ENCODE data around the gene L2HGDH. TPM values are rescaled to one million over a fixed set of nuclear protein-coding genes. Genes with fewer than 3 reads are reported as not detected.

Gene L2HGDH
- total RNA-seq, 2 donors from 2014 or later = 15.9 to 23.2 TPM

- TF ChIP-seq CTCF (conservative IDR thresholded peaks at IDR 0.05) = peak; percentile 67
- H3K4me3 Mint-ChIP-seq = no peak overlapping the region
- no peaks in the 10 kb centered on the region for H3K4me1 ChIP-seq (ENCODE audit: control insufficient read depth, insufficient read depth, low read length)
- no peak overlapping the region for H3K4me3 ChIP-seq (ENCODE audit: low read length)
- peaks cover 20% of the 10 kb centered on the region for H3K4me1 Mint-ChIP-seq
- H3K36me3 ChIP-seq (ENCODE audit: control insufficient read depth, insufficient read depth, low read length) = no peaks in the 10 kb centered on the region
- no peak overlapping the region for H3K27ac Mint-ChIP-seq
- WGBS, 2 experiments (ENCODE audit: insufficient coverage in 1 of 2, insufficient read length in 1 of 2) = 86 to 89% methylated on average over 4 to 9 of the region's 9 CpGs
- H3K9me3 ChIP-seq (ENCODE audit: control insufficient read depth, low read length) = no peaks in the 10 kb centered on the region
- H3K36me3 Mint-ChIP-seq (ENCODE audit: low read depth) = no peaks in the 10 kb centered on the region
- no peaks in the 10 kb centered on the region for H3K9me3 Mint-ChIP-seq
- H3K9ac ChIP-seq (ENCODE audit: extremely low read depth, low read length, poor library complexity, severe bottlenecking) = no peak overlapping the region
- H3K27ac ChIP-seq (ENCODE audit: low read depth, low read length) = no peak overlapping the region
- peak; percentile 77 for DNase-seq
- H3K27me3 Mint-ChIP-seq (ENCODE audit: insufficient read depth) = no peaks in the 10 kb centered on the region
- no peaks in the 10 kb centered on the region for H3K27me3 ChIP-seq (ENCODE audit: control insufficient read depth, insufficient read depth, low read length, poor library complexity, severe bottlenecking)
Observed at GRCh38 chr14:50340963-50341362, 28.9 kb upstream of the L2HGDH start.

- Histone ChIP-seq H3K27me3 (ENCODE audit: control insufficient read depth, insufficient read depth, low read length, poor library complexity, severe bottlenecking) (no peaks in the 10 kb centered on the region), H3K36me3 (ENCODE audit: control insufficient read depth, insufficient read depth, low read length) (no peaks in the 10 kb centered on the region), H3K27ac (ENCODE audit: low read depth, low read length) (no peak overlapping the region), H3K4me3 (ENCODE audit: low read length) (no peak overlapping the region), H3K9ac (ENCODE audit: extremely low read depth, low read length, poor library complexity, severe bottlenecking) (no peak overlapping the region), H3K4me1 (ENCODE audit: control insufficient read depth, insufficient read depth, low read length) (peaks cover 6% of the 10 kb centered on the region), H3K9me3 (ENCODE audit: control insufficient read depth, low read length) (no peaks in the 10 kb centered on the region)
- H3K9me3 Mint-ChIP-seq = no peaks in the 10 kb centered on the region
- DNase-seq = no peak
- H3K36me3 Mint-ChIP-seq (ENCODE audit: low read depth) = no peaks in the 10 kb centered on the region
- peaks cover 28% of the 10 kb centered on the region for H3K4me1 Mint-ChIP-seq
- no peak for TF ChIP-seq CTCF (conservative IDR thresholded peaks at IDR 0.05)
- 83 to 92% methylated on average over 1 to 5 of the region's 5 CpGs for WGBS, 2 experiments (ENCODE audit: insufficient coverage in 1 of 2, insufficient read length in 1 of 2)
- H3K27ac Mint-ChIP-seq = no peak overlapping the region
- H3K4me3 Mint-ChIP-seq = no peak overlapping the region
- no peaks in the 10 kb centered on the region for H3K27me3 Mint-ChIP-seq (ENCODE audit: insufficient read depth)
Observed at GRCh38 chr14:50340045-50340444, 28.0 kb upstream of the L2HGDH start.

- no peaks in the 10 kb centered on the region for H3K9me3 ChIP-seq (ENCODE audit: control insufficient read depth, low read length)
- H3K4me1 Mint-ChIP-seq = peaks cover 32% of the 10 kb centered on the region
- no peak overlapping the region for H3K9ac ChIP-seq (ENCODE audit: extremely low read depth, low read length, poor library complexity, severe bottlenecking)
- no peaks in the 10 kb centered on the region for H3K27me3 Mint-ChIP-seq (ENCODE audit: insufficient read depth)
- no peaks in the 10 kb centered on the region for H3K9me3 Mint-ChIP-seq
- H3K27ac Mint-ChIP-seq = no peak overlapping the region
- H3K27ac ChIP-seq (ENCODE audit: low read depth, low read length) = no peak overlapping the region
- H3K36me3 Mint-ChIP-seq (ENCODE audit: low read depth) = no peaks in the 10 kb centered on the region
- H3K27me3 ChIP-seq (ENCODE audit: control insufficient read depth, insufficient read depth, low read length, poor library complexity, severe bottlenecking) = no peaks in the 10 kb centered on the region
- WGBS, 2 experiments (ENCODE audit: insufficient coverage in 1 of 2, insufficient read length in 1 of 2) = 86 to 100% methylated on average over 1 of the region's 3 CpGs
- no peak for DNase-seq
- H3K4me1 ChIP-seq (ENCODE audit: control insufficient read depth, insufficient read depth, low read length) = peaks cover 6% of the 10 kb centered on the region
- no peak for TF ChIP-seq CTCF (conservative IDR thresholded peaks at IDR 0.05)
- H3K4me3 ChIP-seq (ENCODE audit: low read length) = no peak overlapping the region
- H3K36me3 ChIP-seq (ENCODE audit: control insufficient read depth, insufficient read depth, low read length) = no peaks in the 10 kb centered on the region
- no peak overlapping the region for H3K4me3 Mint-ChIP-seq
Observed at GRCh38 chr14:50339178-50339804, 27.3 kb upstream of the L2HGDH start.

Measured in endodermal cell (in vitro differentiated cells).